Glomerular visceral epithelial cell (primary cell): ENCODE data around the gene TET3.
A peak's percentile ranks its signal among the peaks of the same experiment; 100 is the strongest.

Experiments used
- DNase-seq: peaks from one replicate; pipeline ENCODE4 v3.0.0-alpha.2; 2016; ENCODE audit errors: extremely low spot score

The TET3 gene

DNA sequence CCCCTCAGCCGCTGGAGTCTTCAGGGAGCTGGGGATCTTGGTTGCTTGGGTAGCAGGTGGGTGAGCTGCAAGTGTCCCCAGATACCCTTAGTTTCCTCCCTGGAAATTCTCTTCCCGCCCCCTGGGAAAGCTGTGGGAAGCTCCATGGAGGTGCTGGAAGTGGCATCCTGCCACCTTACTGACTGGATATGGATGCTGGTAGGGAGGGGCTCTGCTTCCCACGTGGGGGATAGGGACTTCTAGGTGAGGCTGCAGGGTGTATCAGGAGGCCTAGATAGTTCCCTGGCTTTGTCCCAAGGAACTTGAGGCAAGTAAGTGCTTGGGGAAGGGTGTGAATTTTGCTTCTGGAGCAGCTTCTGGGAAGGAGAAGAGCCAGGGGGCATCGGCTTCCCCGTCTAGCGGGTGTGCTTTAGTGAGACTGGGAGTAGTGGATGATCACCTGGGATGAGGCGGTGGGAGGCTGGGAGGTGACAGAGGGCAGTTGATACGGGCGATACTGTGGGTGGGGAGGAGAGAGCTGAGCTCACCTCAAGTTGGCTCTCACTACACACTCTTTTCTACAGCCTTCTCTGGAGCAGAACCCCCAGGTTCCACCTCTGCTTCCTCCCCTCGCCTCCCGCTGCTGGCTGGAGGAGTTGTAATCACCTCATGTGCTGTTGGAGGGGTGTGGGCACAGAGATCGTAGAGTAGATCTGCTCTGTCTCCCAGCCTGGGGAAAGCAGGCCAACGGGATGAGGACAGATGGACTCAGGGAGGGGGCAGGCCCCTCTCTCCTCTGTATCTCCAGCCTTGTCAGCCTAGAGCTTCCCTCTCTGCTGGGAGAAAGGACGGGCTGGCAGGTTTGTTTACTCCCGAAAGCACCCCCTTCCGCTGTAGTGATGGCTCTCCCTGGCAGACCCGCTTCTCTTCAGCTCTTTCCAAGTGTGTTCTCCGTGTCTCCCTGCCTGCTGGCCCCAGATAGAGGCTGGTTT, 19.8 kb downstream of the TET3 start:
- DNase-seq = no peak

- no peak for DNase-seq
Observed at GRCh38 chr2:74005786-74006185, 21.1 kb downstream of the TET3 start.

GRCh38 chr2:74006459-74006858, 21.7 kb downstream of the TET3 start:
- no peak for DNase-seq

GRCh38 chr2:74007121-74007520, 22.4 kb downstream of the TET3 start:
- DNase-seq = no peak

- DNase-seq = no peak
Observed at GRCh38 chr2:74007711-74008110, 23.0 kb downstream of the TET3 start.

- no peak for DNase-seq
Observed at GRCh38 chr2:74008761-74009395, 24.2 kb downstream of the TET3 start.

DNA sequence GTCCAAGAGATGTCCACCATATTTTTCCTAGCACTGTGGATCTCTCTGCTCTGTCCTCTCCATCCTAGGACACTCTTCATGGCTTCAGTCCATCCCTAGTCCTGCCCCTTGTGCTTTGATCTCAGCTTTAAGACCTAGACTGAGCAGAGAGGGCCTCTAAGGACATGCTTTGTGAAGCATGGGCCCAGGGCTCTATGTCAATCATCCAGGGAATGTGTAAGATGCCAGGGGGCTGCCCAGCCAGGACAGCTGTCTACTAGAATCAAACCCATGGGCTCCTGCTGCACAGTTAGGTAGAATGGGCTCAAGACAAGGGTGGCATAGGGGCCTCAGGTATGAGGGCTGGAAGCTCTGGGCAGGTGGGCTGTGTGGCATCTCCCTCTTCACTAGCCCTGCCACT, 24.9 kb downstream of the TET3 start:
- no peak for DNase-seq

DNA sequence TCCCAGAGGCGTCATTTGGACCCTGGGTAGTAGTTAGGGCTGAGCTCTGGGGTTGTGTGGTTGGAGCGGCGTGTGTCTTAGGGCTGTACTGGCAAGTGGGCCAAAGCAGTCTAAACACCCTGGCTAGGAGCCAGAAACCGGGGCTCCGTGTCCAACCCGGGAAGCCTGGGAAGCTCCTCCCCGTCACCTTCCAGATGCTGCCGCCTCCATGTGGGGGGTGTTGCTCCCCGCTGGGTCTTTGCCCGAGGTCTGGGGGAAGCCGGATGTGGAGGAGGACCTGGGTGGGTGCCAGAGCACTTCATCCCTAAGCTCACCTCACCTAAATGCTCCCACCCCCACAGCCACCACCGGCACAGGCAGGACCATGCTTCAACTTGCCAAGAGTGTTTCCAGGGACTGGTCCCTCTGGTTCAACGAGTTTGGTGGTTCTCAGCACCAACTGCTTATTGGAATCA, 25.4 kb downstream of the TET3 start:
- peak; percentile 53 for DNase-seq

- DNase-seq = no peak
Observed at GRCh38 chr2:74011246-74011645, 26.5 kb downstream of the TET3 start.

DNA sequence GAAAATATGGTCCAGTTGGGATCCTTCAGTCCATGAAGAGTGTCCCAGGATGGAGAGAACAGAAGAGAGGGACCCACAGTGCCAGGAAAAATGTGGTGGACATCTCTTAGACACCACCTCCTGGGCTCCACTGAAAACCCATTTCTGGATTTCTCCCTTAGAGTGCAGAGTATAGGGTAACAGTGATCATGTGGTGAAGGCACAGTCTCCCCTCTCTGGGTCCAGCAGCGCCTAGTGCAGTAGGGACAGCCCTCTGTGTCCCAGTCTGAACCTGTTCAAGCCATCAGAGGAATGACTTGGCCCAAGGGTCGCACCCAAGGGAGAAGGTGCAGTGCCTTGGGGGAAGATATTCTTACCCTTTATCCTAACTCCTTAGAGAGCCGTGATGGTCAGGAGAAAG, 30.1 kb downstream of the TET3 start:
- DNase-seq = no peak

DNA sequence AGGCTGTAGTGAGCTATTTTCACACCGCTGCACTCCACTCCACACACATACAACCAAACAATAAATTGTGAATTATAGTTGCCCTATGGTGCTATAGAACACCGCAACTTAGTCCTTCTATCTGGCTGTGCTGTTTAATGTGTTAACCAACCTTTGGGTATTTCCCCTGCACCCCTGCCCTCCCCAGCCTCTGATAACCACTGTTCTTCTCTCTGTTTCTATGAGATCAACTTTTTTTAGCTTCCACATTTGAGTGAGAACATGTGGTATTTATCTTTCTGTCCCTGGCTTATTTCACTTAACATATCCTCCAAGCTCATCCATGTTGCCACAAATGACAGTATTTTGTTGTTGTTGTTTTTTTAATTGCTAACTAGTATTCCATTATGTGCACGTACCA, 32.5 kb downstream of the TET3 start:
- no peak for DNase-seq

GRCh38 chr2:74019516-74019915, 34.8 kb downstream of the TET3 start:
- no peak for DNase-seq

GRCh38 chr2:74020702-74021406, 36.1 kb downstream of the TET3 start:
- no peak for DNase-seq

- no peak for DNase-seq
Observed at GRCh38 chr2:74021407-74021755, 36.7 kb downstream of the TET3 start.

- no peak for DNase-seq
Observed at GRCh38 chr2:74024216-74024615, 39.5 kb downstream of the TET3 start.

DNA sequence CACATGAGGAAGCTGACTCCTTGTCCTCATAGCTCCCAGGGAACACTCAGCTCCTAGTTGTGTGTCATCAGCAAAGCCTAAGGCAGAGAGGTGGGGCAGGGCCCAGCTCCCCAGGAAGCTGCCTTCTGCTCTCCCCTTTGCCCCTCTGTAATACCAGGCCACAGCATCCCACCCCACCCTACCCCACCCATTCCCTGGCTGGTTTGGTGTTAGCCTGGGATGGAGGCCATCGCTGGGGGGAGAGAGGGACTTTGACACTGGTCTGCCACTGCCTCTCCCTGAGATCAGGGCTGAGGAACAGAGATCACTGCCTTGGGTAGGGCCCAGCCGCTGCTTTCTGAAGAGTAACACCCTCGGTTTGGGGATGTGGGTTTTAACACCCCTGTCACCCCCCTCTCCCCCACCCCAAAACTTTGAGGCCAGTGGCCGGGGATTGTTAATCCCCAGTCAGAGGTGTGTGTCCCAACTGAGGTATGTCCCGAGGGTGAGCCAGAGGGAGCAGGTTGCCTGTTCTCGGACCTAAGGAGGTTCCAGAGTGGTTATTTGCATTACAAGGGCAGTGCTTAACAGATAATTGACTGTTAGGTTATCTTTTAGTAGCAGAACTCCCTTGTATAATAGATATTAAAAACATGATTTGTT, 41.4 kb downstream of the TET3 start:
- DNase-seq = no peak

GRCh38 chr2:74026687-74027241, 42.1 kb downstream of the TET3 start:
- DNase-seq = no peak

DNA sequence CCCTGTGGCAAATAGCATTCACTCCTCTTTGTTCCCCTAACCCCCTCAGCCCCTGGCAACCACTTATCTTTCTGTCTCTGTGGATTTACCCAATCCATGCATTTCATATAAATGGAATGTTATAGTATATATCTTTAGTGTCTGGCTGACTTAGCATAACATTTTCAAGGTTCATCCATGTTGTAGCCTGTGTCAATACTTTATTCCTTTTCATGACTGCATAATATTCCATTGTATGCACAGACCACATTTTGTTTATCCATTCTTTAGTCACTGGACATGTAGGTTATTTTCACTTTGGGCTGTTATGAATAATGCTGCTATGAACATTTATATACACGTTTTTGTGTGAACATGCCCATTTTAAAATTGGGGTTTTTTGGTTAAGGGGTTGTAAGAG, 42.8 kb downstream of the TET3 start:
- no peak for DNase-seq

- DNase-seq = no peak
Observed at GRCh38 chr2:74028290-74028689, 43.6 kb downstream of the TET3 start.

DNA sequence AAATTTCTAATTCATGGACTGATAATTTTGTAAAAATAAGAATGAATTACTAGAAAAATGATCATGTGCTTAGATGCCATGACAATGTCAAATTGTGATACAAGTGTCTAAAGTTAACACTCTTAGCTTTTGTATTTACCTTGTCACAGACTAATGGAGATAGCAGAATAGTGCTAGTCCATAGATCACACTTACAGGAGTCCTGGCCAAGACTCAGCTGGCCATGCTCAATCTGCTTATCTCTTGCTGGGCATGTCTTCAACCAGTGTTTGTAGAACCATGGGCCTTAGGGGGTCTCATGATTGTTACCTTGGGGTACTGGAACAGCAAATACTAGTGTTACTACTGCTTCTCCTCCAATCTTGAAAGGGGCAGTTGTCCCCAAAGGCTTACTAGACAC, 44.0 kb downstream of the TET3 start:
- DNase-seq = no peak

DNA sequence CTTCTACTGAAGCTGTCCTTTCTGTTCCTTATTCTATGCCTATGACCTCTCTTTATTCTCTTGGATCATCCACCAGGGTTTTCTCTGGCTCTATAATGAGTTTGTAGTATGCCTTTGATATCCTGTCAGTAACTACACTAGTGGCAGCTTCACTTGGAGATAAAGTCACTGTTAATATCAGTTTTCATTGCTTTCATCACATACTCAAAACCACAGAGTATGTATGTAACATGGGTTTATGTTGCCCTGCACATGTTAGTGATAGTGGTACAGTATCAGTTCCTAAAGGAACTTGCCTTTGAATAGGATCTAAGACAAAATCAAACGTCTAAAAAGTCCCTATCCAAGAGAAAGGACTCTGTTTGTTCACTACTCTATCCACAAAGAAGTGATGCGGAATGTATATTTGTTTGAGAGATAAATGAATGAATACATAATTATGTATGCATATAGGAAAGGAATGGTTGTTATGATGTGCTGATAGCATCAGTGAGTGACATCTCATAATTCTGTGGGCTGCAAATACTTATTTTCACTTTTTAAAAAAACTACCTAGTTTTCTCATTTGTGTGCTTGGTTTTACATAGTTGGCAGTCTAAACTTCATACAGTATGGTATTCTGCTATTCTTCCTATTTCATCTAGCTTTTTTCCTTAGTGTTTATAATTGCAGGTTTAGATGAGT, 45.1 kb downstream of the TET3 start:
- DNase-seq = no peak
